Measurements from ENCODE around the gene AFF1. TPM values are rescaled to one million over a fixed set of nuclear protein-coding genes. Genes with fewer than 3 reads are reported as not detected.

Gene AFF1
- total RNA-seq, 1 experiment from 2014 or later, result 61.9 TPM

DNA sequence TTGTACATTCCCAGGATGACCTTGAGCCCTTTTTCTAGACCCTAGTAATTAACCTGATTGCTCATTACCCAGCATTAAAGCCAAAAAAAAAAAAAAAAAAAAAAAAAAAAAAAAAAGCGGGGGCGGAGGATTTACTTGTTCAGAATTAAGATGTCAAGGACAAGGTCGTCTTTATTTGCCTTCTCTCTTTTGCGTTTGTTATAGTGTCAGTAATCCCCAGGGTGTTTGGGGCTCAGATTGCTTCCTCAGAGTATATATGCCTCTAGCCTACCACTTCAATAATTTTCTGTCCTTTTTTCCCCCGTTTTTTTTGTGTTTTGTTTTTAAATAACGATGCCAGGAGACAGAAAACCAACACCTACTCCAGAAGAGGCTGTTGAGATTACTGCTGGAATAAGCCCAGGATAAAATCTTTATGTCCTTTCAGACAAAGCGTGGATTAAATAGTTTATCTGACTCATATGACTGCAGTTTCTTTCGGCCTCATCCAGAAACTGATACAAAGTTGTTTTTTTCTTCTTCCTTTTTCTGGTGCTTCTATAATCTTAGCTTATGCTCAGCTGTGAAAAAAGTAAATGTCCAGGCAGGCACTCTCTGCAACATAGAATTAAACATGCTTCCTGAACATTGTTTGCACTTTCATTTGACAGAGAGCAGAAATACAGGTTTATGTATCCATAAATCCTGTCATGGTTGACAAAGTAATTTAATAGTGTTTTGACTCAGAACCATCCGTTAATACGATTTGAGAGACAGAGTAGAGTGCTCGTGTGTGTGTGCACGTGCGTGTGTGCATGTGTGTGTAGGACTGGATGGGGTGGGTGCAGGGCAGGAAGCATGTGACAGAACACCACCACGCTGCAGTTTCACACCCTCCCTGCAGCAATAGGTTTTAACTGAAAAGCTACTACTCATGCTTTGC lies 138.6 kb downstream of the AFF1 start:
- Mint-ChIP-seq H3K27me3 (ENCODE audit: insufficient read depth, unreplicated experiment) (no peaks in the 10 kb centered on the region), H3K36me3 (ENCODE audit: insufficient read depth, unreplicated experiment) (peaks cover 10% of the 10 kb centered on the region), H3K4me3 (ENCODE audit: unreplicated experiment) (no peak overlapping the region), H3K4me1 (ENCODE audit: insufficient read depth, unreplicated experiment) (peaks cover 30% of the 10 kb centered on the region), H3K27ac (ENCODE audit: low read depth, unreplicated experiment) (no peak overlapping the region), H3K9me3 (ENCODE audit: unreplicated experiment) (no peaks in the 10 kb centered on the region)
- POLR2A ChIA-PET, result interaction anchor here (0.7 kb wide), 2 partner anchors 128 to 138 kb away, joined by 3 read pairs; partner anchors contain the start of gene AFF1
- intact Hi-C loops (cut with micrococcal nuclease), result no loop called here
- CTCF ChIA-PET, result no interaction called here
- TF ChIP-seq, protein P1, sequence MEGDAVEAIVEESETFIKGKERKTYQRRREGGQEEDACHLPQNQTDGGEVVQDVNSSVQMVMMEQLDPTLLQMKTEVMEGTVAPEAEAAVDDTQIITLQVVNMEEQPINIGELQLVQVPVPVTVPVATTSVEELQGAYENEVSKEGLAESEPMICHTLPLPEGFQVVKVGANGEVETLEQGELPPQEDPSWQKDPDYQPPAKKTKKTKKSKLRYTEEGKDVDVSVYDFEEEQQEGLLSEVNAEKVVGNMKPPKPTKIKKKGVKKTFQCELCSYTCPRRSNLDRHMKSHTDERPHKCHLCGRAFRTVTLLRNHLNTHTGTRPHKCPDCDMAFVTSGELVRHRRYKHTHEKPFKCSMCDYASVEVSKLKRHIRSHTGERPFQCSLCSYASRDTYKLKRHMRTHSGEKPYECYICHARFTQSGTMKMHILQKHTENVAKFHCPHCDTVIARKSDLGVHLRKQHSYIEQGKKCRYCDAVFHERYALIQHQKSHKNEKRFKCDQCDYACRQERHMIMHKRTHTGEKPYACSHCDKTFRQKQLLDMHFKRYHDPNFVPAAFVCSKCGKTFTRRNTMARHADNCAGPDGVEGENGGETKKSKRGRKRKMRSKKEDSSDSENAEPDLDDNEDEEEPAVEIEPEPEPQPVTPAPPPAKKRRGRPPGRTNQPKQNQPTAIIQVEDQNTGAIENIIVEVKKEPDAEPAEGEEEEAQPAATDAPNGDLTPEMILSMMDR (IDR thresholded peaks at IDR 0.05; ENCODE audit: unreplicated experiment), result no peak
- BruUV-seq (replicated peaks), result no TSS peak
- DNase-seq (ENCODE audit: unreplicated experiment), result no peak

DNA sequence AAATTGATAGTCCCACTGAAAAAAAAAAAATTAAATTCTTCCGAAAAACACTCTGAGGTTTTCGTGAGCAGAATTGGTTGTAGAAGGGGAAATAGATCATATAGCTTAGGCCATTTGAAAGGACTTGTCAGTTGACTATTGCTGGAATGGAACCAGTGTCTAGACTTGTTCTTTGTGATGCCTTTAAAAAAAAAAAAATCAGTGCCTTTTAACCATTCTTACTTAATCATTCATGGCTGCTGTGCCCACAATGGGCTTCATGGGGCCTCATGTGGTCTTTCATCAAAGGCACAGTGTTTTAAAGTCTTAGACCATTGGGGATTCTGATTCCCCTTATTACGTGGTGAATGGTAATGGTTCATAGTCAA lies 139.3 kb downstream of the AFF1 start:
- no peak overlapping the region for H3K4me3 Mint-ChIP-seq (ENCODE audit: unreplicated experiment)
- H3K36me3 Mint-ChIP-seq (ENCODE audit: insufficient read depth, unreplicated experiment), result peaks cover 12% of the 10 kb centered on the region
- no peak overlapping the region for H3K27ac Mint-ChIP-seq (ENCODE audit: low read depth, unreplicated experiment)
- no peaks in the 10 kb centered on the region for H3K27me3 Mint-ChIP-seq (ENCODE audit: insufficient read depth, unreplicated experiment)
- ChIA-PET CTCF (no interaction called here), POLR2A (interaction anchor here (0.7 kb wide), 2 partner anchors 129 to 139 kb away, joined by 3 read pairs; partner anchors contain the start of gene AFF1)
- H3K4me1 Mint-ChIP-seq (ENCODE audit: insufficient read depth, unreplicated experiment), result peaks cover 33% of the 10 kb centered on the region
- TF ChIP-seq, protein P1 (IDR thresholded peaks at IDR 0.05; ENCODE audit: unreplicated experiment), result no peak
- BruUV-seq (replicated peaks), result no TSS peak
- intact Hi-C loops (cut with micrococcal nuclease), result no loop called here
- no peaks in the 10 kb centered on the region for H3K9me3 Mint-ChIP-seq (ENCODE audit: unreplicated experiment)
- no peak for DNase-seq (ENCODE audit: unreplicated experiment)

DNA sequence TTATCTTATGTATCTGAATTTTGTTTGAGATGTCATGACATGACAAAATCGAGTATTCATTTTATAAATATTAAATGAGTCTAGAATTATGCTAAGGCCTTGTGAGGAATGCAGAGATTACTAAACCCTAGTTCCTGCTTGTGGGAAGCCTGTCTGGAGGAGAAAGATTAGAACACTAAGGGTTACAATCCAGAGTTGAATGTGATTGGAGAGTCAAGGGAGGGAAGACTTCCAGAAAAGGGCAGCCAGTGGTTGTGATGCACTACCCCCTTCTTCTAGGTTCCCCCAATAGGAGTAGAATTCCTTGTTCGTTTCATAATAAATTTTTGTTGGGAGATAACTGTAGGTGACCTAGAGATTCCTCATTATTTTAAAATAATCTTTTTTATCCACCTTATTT lies 141.1 kb downstream of the AFF1 start:
- Mint-ChIP-seq H3K36me3 (ENCODE audit: insufficient read depth, unreplicated experiment) (peaks cover 7% of the 10 kb centered on the region), H3K27ac (ENCODE audit: low read depth, unreplicated experiment) (no peak overlapping the region), H3K4me1 (ENCODE audit: insufficient read depth, unreplicated experiment) (peaks cover 40% of the 10 kb centered on the region), H3K9me3 (ENCODE audit: unreplicated experiment) (no peaks in the 10 kb centered on the region), H3K4me3 (ENCODE audit: unreplicated experiment) (no peak overlapping the region), H3K27me3 (ENCODE audit: insufficient read depth, unreplicated experiment) (no peaks in the 10 kb centered on the region)
- ChIA-PET CTCF (no interaction called here), POLR2A (interaction anchor here (1.0 to 1.6 kb wide), 3 partner anchors 17 to 65 kb away, joined by 3 to 4 read pairs (median 3); no protein-coding TSS in a partner anchor)
- TF ChIP-seq, protein P1 (IDR thresholded peaks at IDR 0.05; ENCODE audit: unreplicated experiment), result no peak
- intact Hi-C loops (cut with micrococcal nuclease), result no loop called here
- BruUV-seq (replicated peaks), result no TSS peak
- DNase-seq (ENCODE audit: unreplicated experiment), result no peak

DNA sequence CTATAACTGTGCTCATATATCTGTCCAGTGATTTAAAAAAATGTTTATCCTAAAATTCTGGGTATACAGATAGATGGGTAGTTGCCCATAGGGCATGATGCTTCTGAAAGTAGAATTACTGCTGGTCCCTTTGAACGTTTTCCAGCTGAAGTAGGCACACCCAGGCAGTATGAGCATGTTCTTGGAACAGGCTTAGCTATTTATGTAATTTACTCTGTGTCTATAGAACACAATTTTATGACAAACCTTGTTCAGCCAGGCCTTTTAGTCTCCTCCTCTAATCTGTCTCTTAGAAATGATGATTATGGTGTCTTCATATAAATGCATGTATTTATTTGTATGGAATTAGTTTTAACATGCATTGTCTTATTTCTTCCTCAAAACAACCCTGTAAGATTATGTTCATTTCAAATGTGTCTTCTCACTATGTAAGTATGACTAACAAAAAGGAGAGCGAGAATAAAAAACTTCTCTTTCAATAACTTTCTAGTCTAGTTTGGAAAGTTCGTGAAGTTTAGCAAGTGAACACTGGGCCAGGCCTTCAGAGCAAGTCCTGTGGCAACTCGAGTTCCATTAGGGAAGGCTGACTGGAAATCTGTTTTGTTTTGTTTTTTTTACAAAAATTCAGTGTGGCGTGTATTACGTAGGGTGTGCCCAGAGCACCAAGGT lies 142.0 kb downstream of the AFF1 start:
- ChIA-PET POLR2A (interaction anchor here (0.6 to 1.6 kb wide), 7 partner anchors 9 to 65 kb away, joined by 3 to 4 read pairs (median 3); no protein-coding TSS in a partner anchor), CTCF (interaction anchor here (0.7 to 1.2 kb wide), 2 partner anchors 23 to 154 kb away, joined by 4 read pairs; no protein-coding TSS in a partner anchor)
- intact Hi-C loops (cut with micrococcal nuclease), result no loop called here
- TF ChIP-seq, protein P1 (IDR thresholded peaks at IDR 0.05; ENCODE audit: unreplicated experiment), result no peak
- Mint-ChIP-seq H3K27ac (ENCODE audit: low read depth, unreplicated experiment) (no peak overlapping the region), H3K36me3 (ENCODE audit: insufficient read depth, unreplicated experiment) (peaks cover 10% of the 10 kb centered on the region), H3K27me3 (ENCODE audit: insufficient read depth, unreplicated experiment) (no peaks in the 10 kb centered on the region), H3K9me3 (ENCODE audit: unreplicated experiment) (no peaks in the 10 kb centered on the region), H3K4me3 (ENCODE audit: unreplicated experiment) (no peak overlapping the region), H3K4me1 (ENCODE audit: insufficient read depth, unreplicated experiment) (peaks cover 46% of the 10 kb centered on the region)
- DNase-seq (ENCODE audit: unreplicated experiment), result no peak
- BruUV-seq (replicated peaks), result no TSS peak

Data from MCF 10A (cell line).